ENCODE data around the gene MMD2. TPM values are rescaled to one million over a fixed set of nuclear protein-coding genes. Genes with fewer than 3 reads are reported as not detected.
"Not testable (repeated sequence)": the region's sequence is repeated elsewhere in the genome, so short reads cannot be mapped to it uniquely, and the experiment has no call there.

The MMD2 gene
- total RNA-seq, 1 donor from 2014 or later, result not detected

GRCh38 chr7:4998910-4999309 lies 39.9 kb upstream of the MMD2 start:
- Mint-ChIP-seq H3K36me3 (ENCODE audit: unreplicated experiment) (peaks cover 48% of the 10 kb centered on the region), H3K4me1 (ENCODE audit: unreplicated experiment) (no peaks in the 10 kb centered on the region), H3K4me3 (ENCODE audit: unreplicated experiment) (no peak overlapping the region), H3K9me3 (ENCODE audit: unreplicated experiment) (no peaks in the 10 kb centered on the region), H3K27me3 (ENCODE audit: unreplicated experiment) (no peaks in the 10 kb centered on the region), H3K27ac (ENCODE audit: unreplicated experiment) (no peak overlapping the region)
- DNase-seq (ENCODE audit: extremely low spot score, unreplicated experiment), result peak; percentile 72
- no peak for TF ChIP-seq CTCF (IDR thresholded peaks at IDR 0.05)

- Mint-ChIP-seq H3K27me3 (ENCODE audit: unreplicated experiment) (no peaks in the 10 kb centered on the region), H3K4me3 (ENCODE audit: unreplicated experiment) (no peak overlapping the region), H3K4me1 (ENCODE audit: unreplicated experiment) (no peaks in the 10 kb centered on the region), H3K9me3 (ENCODE audit: unreplicated experiment) (no peaks in the 10 kb centered on the region), H3K36me3 (ENCODE audit: unreplicated experiment) (peaks cover 48% of the 10 kb centered on the region), H3K27ac (ENCODE audit: unreplicated experiment) (no peak overlapping the region)
- DNase-seq (ENCODE audit: extremely low spot score, unreplicated experiment), result peak; percentile 59
- no peak for TF ChIP-seq CTCF (IDR thresholded peaks at IDR 0.05)
Measured at GRCh38 chr7:4998244-4998643, 39.3 kb upstream of the MMD2 start.

- DNase-seq (ENCODE audit: extremely low spot score, unreplicated experiment), result peak; percentile 76
- Mint-ChIP-seq H3K36me3 (ENCODE audit: unreplicated experiment) (peaks cover 46% of the 10 kb centered on the region), H3K9me3 (ENCODE audit: unreplicated experiment) (no peaks in the 10 kb centered on the region), H3K4me3 (ENCODE audit: unreplicated experiment) (no peak overlapping the region), H3K27me3 (ENCODE audit: unreplicated experiment) (no peaks in the 10 kb centered on the region), H3K4me1 (ENCODE audit: unreplicated experiment) (no peaks in the 10 kb centered on the region), H3K27ac (ENCODE audit: unreplicated experiment) (no peak overlapping the region)
- TF ChIP-seq CTCF (IDR thresholded peaks at IDR 0.05), result no peak
Measured at GRCh38 chr7:4996696-4997222, 37.8 kb upstream of the MMD2 start.

GRCh38 chr7:4995429-4995969 lies 36.5 kb upstream of the MMD2 start:
- Mint-ChIP-seq H3K4me3 (ENCODE audit: unreplicated experiment) (no peak overlapping the region), H3K9me3 (ENCODE audit: unreplicated experiment) (no peaks in the 10 kb centered on the region), H3K4me1 (ENCODE audit: unreplicated experiment) (no peaks in the 10 kb centered on the region), H3K27me3 (ENCODE audit: unreplicated experiment) (no peaks in the 10 kb centered on the region), H3K36me3 (ENCODE audit: unreplicated experiment) (peaks cover 48% of the 10 kb centered on the region), H3K27ac (ENCODE audit: unreplicated experiment) (no peak overlapping the region)
- TF ChIP-seq CTCF (IDR thresholded peaks at IDR 0.05), result no peak
- peak; percentile 75 for DNase-seq (ENCODE audit: extremely low spot score, unreplicated experiment)

GRCh38 chr7:4993471-4993870 lies 34.5 kb upstream of the MMD2 start:
- Mint-ChIP-seq H3K27ac (ENCODE audit: unreplicated experiment) (no peak overlapping the region), H3K27me3 (ENCODE audit: unreplicated experiment) (no peaks in the 10 kb centered on the region), H3K36me3 (ENCODE audit: unreplicated experiment) (peaks cover 43% of the 10 kb centered on the region), H3K9me3 (ENCODE audit: unreplicated experiment) (no peaks in the 10 kb centered on the region), H3K4me3 (ENCODE audit: unreplicated experiment) (no peak overlapping the region), H3K4me1 (ENCODE audit: unreplicated experiment) (no peaks in the 10 kb centered on the region)
- DNase-seq (ENCODE audit: extremely low spot score, unreplicated experiment), result peak; percentile 73
- no peak for TF ChIP-seq CTCF (IDR thresholded peaks at IDR 0.05)

- H3K27ac Mint-ChIP-seq (ENCODE audit: unreplicated experiment); H3K4me1 Mint-ChIP-seq (ENCODE audit: unreplicated experiment); H3K27me3 Mint-ChIP-seq (ENCODE audit: unreplicated experiment); H3K9me3 Mint-ChIP-seq (ENCODE audit: unreplicated experiment); DNase-seq (ENCODE audit: extremely low spot score, unreplicated experiment); H3K4me3 Mint-ChIP-seq (ENCODE audit: unreplicated experiment): not testable (repeated sequence)
- H3K36me3 Mint-ChIP-seq (ENCODE audit: unreplicated experiment), result peaks cover 66% of the 10 kb centered on the region
Measured at GRCh38 chr7:4982741-4983140, 23.8 kb upstream of the MMD2 start.

- H3K4me3 Mint-ChIP-seq (ENCODE audit: unreplicated experiment); H3K9me3 Mint-ChIP-seq (ENCODE audit: unreplicated experiment); H3K27me3 Mint-ChIP-seq (ENCODE audit: unreplicated experiment); H3K4me1 Mint-ChIP-seq (ENCODE audit: unreplicated experiment); H3K27ac Mint-ChIP-seq (ENCODE audit: unreplicated experiment): not testable (repeated sequence)
- peak; percentile 49 for DNase-seq (ENCODE audit: extremely low spot score, unreplicated experiment)
- peaks cover 62% of the 10 kb centered on the region for H3K36me3 Mint-ChIP-seq (ENCODE audit: unreplicated experiment)
Measured at GRCh38 chr7:4981295-4981890, 22.4 kb upstream of the MMD2 start.

GRCh38 chr7:4975626-4976025 lies 16.6 kb upstream of the MMD2 start:
- H3K36me3 Mint-ChIP-seq (ENCODE audit: unreplicated experiment), result peaks cover 30% of the 10 kb centered on the region
- peaks cover 17% of the 10 kb centered on the region for H3K4me1 Mint-ChIP-seq (ENCODE audit: unreplicated experiment)
- H3K27ac Mint-ChIP-seq (ENCODE audit: unreplicated experiment); H3K27me3 Mint-ChIP-seq (ENCODE audit: unreplicated experiment); DNase-seq (ENCODE audit: extremely low spot score, unreplicated experiment); H3K9me3 Mint-ChIP-seq (ENCODE audit: unreplicated experiment): not testable (repeated sequence)
- peak overlapping the region; percentile 46 for H3K4me3 Mint-ChIP-seq (ENCODE audit: unreplicated experiment)
